ENCODE results near the gene KIRREL3.

GRCh38 chr11:126748793-126749192 is 251.8 kb downstream of the KIRREL3 start:
- TF ChIP-seq CTCF (conservative IDR thresholded peaks at IDR 0.05; ENCODE audit: low read depth, low read length), result no peak
- no peak for TF ChIP-seq EZH2 (IDR thresholded peaks at IDR 0.05; ENCODE audit: low read length, unreplicated experiment)

Data from PC-3 (cell line).